GM19463 (cell line): Measurements from ENCODE around the gene ELFN2.
"Not testable (repeated sequence)": the region's sequence is repeated elsewhere in the genome, so short reads cannot be mapped to it uniquely, and the experiment has no call there.

Source experiments
- ATAC-seq: cut with Tn5 transposase; IDR thresholded peaks from one replicate; pipeline ENCODE4 v1.9.1; 2021; ENCODE audit warnings: mild to moderate bottlenecking, moderate library complexity; ENCODE audit not compliant: unreplicated experiment

Gene ELFN2

GRCh38 chr22:37411655-37412054 lies 15.6 kb downstream of the ELFN2 start:
- ATAC-seq = no peak

- no peak for ATAC-seq
Measured at GRCh38 chr22:37410174-37411055, 16.9 kb downstream of the ELFN2 start.

- ATAC-seq = no peak
Measured at GRCh38 chr22:37409459-37410050, 17.7 kb downstream of the ELFN2 start.

- ATAC-seq = no peak
Measured at GRCh38 chr22:37409031-37409430, 18.2 kb downstream of the ELFN2 start.

- no peak for ATAC-seq
Measured at GRCh38 chr22:37407856-37408255, 19.4 kb downstream of the ELFN2 start.

- no peak for ATAC-seq
Measured at GRCh38 chr22:37406441-37407235, 20.6 kb downstream of the ELFN2 start.

GRCh38 chr22:37404091-37404490 lies 23.2 kb downstream of the ELFN2 start:
- ATAC-seq = no peak

- no peak for ATAC-seq
Measured at GRCh38 chr22:37403267-37403960, 23.9 kb downstream of the ELFN2 start.

- no peak for ATAC-seq
Measured at GRCh38 chr22:37402184-37402506, 25.1 kb downstream of the ELFN2 start.

GRCh38 chr22:37401401-37402183 lies 25.7 kb downstream of the ELFN2 start:
- no peak for ATAC-seq

GRCh38 chr22:37400719-37401118 lies 26.6 kb downstream of the ELFN2 start:
- no peak for ATAC-seq

GRCh38 chr22:37399457-37399856 lies 27.8 kb downstream of the ELFN2 start:
- not testable (repeated sequence) for ATAC-seq

- no peak for ATAC-seq
Measured at GRCh38 chr22:37397226-37397625, 30.1 kb downstream of the ELFN2 start.

- ATAC-seq = no peak
Measured at GRCh38 chr22:37396488-37397084, 30.7 kb downstream of the ELFN2 start.

GRCh38 chr22:37394341-37394740 lies 32.9 kb downstream of the ELFN2 start:
- no peak for ATAC-seq

GRCh38 chr22:37393746-37394145 lies 33.5 kb downstream of the ELFN2 start:
- ATAC-seq = no peak

- no peak for ATAC-seq
Measured at GRCh38 chr22:37392721-37393328, 34.5 kb downstream of the ELFN2 start.

GRCh38 chr22:37391702-37392101 lies 35.6 kb downstream of the ELFN2 start:
- ATAC-seq = no peak

GRCh38 chr22:37390075-37390474 lies 37.2 kb downstream of the ELFN2 start:
- ATAC-seq = no peak

GRCh38 chr22:37388538-37388937 lies 38.7 kb downstream of the ELFN2 start:
- no peak for ATAC-seq
